Left ventricle myocardium inferior (tissue), 1 donor: Measurements from ENCODE around the gene ICAM2. TPM values are rescaled to one million over a fixed set of nuclear protein-coding genes. Genes with fewer than 3 reads are reported as not detected.

Experiments
- DNase-seq: peaks from one replicate; pipeline ENCODE4 v3.0.0-alpha.2; 2020
- H3K27ac ChIP-seq: fragments of 200-600 bp; replicated peaks from 2 replicates; pipeline ENCODE4 v1.8.0; 2021
- H3K27me3 ChIP-seq: fragments of 200-600 bp; 2 replicates; pipeline ENCODE4 v1.8.0; 2021; ENCODE audit warnings: low read depth
- H3K36me3 ChIP-seq: fragments of 200-600 bp; 2 replicates; pipeline ENCODE4 v1.8.0; 2021
- H3K4me1 ChIP-seq: fragments of 200-600 bp; 2 replicates; pipeline ENCODE4 v1.8.0; 2021
- H3K4me3 ChIP-seq: fragments of 200-600 bp; 2 replicates; pipeline ENCODE4 v1.8.0; 2021; ENCODE audit warnings: mild to moderate bottlenecking, moderate library complexity
- H3K9me3 ChIP-seq: fragments of 200-600 bp; replicated peaks from 2 replicates; pipeline ENCODE4 v1.8.0; 2021
- CTCF ChIP-seq: fragments of 200-600 bp; IDR thresholded peaks from 2 replicates; pipeline ENCODE4 v1.8.0; 2021; ENCODE audit warnings: antibody characterized with exemption, mild to moderate bottlenecking, borderline replicate concordance
- intact Hi-C: fragments of 100-400 bp; cut with micrococcal nuclease; formaldehyde crosslinking; loops from one replicate; pipeline ENCODE4 v1.11.0; 2022
- total RNA-seq: library from RNA; stranded (reverse); fragmentation: NEBNext Ultra II Directional; extraction: Animal tissue kit (Norgen Biotek cat#: 25700); gene quantifications from one replicate; pipeline ENCODE4 v1.2.1, GENCODE V29; 2021
- donor health status: DM: no; HTN: yes; CAD: no; lungs with severe emphysema.

Gene ICAM2
- total RNA-seq, 1 donor from 2014 or later, result 28.2 TPM

- peaks cover 28% of the 10 kb centered on the region for H3K27me3 ChIP-seq
- peak overlapping the region; percentile 83 for H3K27ac ChIP-seq
- no peak overlapping the region for H3K4me3 ChIP-seq
- no peak for TF ChIP-seq CTCF
- H3K4me1 ChIP-seq, result peaks cover 69% of the 10 kb centered on the region
- H3K36me3 ChIP-seq, result no peaks in the 10 kb centered on the region
- intact Hi-C loops, result no loop called here
- no peaks in the 10 kb centered on the region for H3K9me3 ChIP-seq
- no peak for DNase-seq
Observed at GRCh38 chr17:64001763-64002529, 18.5 kb downstream of the ICAM2 start.

- Histone ChIP-seq H3K27ac (peak overlapping the region; percentile 83), H3K36me3 (no peaks in the 10 kb centered on the region), H3K9me3 (no peaks in the 10 kb centered on the region), H3K27me3 (peaks cover 33% of the 10 kb centered on the region), H3K4me1 (peaks cover 62% of the 10 kb centered on the region), H3K4me3 (no peak overlapping the region)
- intact Hi-C loops, result no loop called here
- no peak for DNase-seq
- TF ChIP-seq CTCF, result no peak
Observed at GRCh38 chr17:64001091-64001579, 19.3 kb downstream of the ICAM2 start.

GRCh38 chr17:63999680-64000531 is 20.5 kb downstream of the ICAM2 start:
- H3K36me3 ChIP-seq, result no peaks in the 10 kb centered on the region
- peaks cover 39% of the 10 kb centered on the region for H3K27me3 ChIP-seq
- peaks cover 53% of the 10 kb centered on the region for H3K4me1 ChIP-seq
- TF ChIP-seq CTCF, result no peak
- DNase-seq, result no peak
- H3K27ac ChIP-seq, result peak overlapping the region; percentile 83
- H3K9me3 ChIP-seq, result no peaks in the 10 kb centered on the region
- H3K4me3 ChIP-seq, result no peak overlapping the region
- intact Hi-C loops, result no loop called here

- peak overlapping the region; percentile 68 for H3K27ac ChIP-seq
- peaks cover 53% of the 10 kb centered on the region for H3K4me1 ChIP-seq
- intact Hi-C loops, result no loop called here
- no peaks in the 10 kb centered on the region for H3K9me3 ChIP-seq
- H3K36me3 ChIP-seq, result no peaks in the 10 kb centered on the region
- no peak for DNase-seq
- TF ChIP-seq CTCF, result no peak
- peaks cover 39% of the 10 kb centered on the region for H3K27me3 ChIP-seq
- peak overlapping the region; percentile 72 for H3K4me3 ChIP-seq
Observed at GRCh38 chr17:63998721-63999679, 21.4 kb downstream of the ICAM2 start.
